Esophagus squamous epithelium (tissue), 5 donors: ENCODE results near the gene MLH1. TPM values are rescaled to one million over a fixed set of nuclear protein-coding genes. Genes with fewer than 3 reads are reported as not detected.

Experiments
- DNase-seq: peaks from one replicate; lab custom pipeline; 2025; lab: John Stamatoyannopoulos, UW
- H3K27ac ChIP-seq, 4 donors: fragments of 200-600 bp; sonication (generic); one replicate each; pipeline ENCODE4 v1.5.1; 2016 to 2019; ENCODE audit warnings: mild to moderate bottlenecking in 1 of 4
- H3K27me3 ChIP-seq, 4 donors: fragments of 200-600 bp; sonication (generic); 1 replicate in 3 of 4; 2 replicates in 1 of 4; pipeline versions ENCODE4 v1.5.1 to v1.6.0; 2017 to 2021; ENCODE audit warnings: antibody characterized with exemption in 1 of 4
- H3K36me3 ChIP-seq, 3 donors: fragments of 200-600 bp; sonication (generic); one replicate each; pipeline ENCODE4 v1.5.1; 2016 to 2019
- H3K4me1 ChIP-seq, 3 donors: fragments of 200-600 bp; sonication (generic); one replicate each; pipeline ENCODE4 v1.5.1; 2017 to 2019
- H3K4me3 ChIP-seq, 4 donors: fragments of 200-600 bp; sonication (generic); 1 replicate in 3 of 4; 2 replicates in 1 of 4; pipeline ENCODE4 v1.5.1; 2016 to 2019; ENCODE audit warnings: mild to moderate bottlenecking in 2 of 4, moderate library complexity in 1 of 4
- H3K9me3 ChIP-seq, 3 donors: fragments of 200-600 bp; sonication (generic); one replicate each; pipeline ENCODE4 v1.5.1; 2016 to 2019
- CTCF ChIP-seq, 6 experiments: fragments of 450-650 bp in 4 of 6; fragments of 200-600 bp in 2 of 6; sonication (generic) in 2 of 6; IDR thresholded peaks; one replicate each; pipeline ENCODE4 v1.5.1; 2016 to 2019; ENCODE audit warnings: antibody characterized with exemption in 6 of 6, mild to moderate bottlenecking in 4 of 6, moderate library complexity in 4 of 6
- POLR2A ChIP-seq, 4 donors: fragments of 450-650 bp; IDR thresholded peaks; one replicate each; pipeline ENCODE4 v1.6.1; 2017; ENCODE audit warnings: antibody characterized with exemption in 4 of 4, mild to moderate bottlenecking in 4 of 4, moderate library complexity in 3 of 4
- WGBS, 2 donors: methylation state at CpG; one replicate each; pipeline ENCODE4 v1.1.5; 2018; 5-methylcytosine and 5-hydroxymethylcytosine counted together
- intact Hi-C: fragments of 100-400 bp; cut with DNase I; formaldehyde crosslinking; loops from one replicate; pipeline ENCODE4 v1.15.0; 2022
- total RNA-seq, 4 donors: library from RNA; depleted of rRNA; stranded (reverse); fragments of >200 nt; gene quantifications; one replicate each; pipeline ENCODE4 v1.1.0, GENCODE V29; 2016
- donor health status: DM: yes; HTN: yes; CAD: no.

MLH1 gene
- total RNA-seq, 4 donors from 2014 or later, result 15.7 to 33.4 (median 26.1) TPM

DNA sequence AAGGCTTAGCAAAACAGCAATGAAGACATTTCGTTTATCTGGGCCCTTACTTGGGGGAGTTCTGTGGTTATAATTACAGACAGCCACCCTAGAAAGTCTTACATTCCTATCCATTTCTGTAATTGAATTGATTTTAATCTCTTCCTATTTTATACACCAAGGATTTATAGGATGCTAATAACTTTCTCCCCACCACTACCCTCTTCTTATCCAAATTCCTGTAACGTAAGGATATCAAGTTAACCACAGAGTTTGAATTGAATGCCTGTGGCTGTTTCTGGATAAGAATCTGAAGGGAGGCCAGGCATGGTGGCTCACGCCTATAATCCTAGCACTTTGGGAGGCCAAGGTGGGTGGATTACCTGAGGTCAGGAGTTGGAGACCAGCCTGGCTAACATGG is 78.6 kb downstream of the MLH1 start:
- WGBS, 2 donors, result 81 to 83% methylated on average over 3 of the region's 3 CpGs
- H3K36me3 ChIP-seq, result peaks cover 0 to 90% (median 3%) of the 10 kb centered on the region in 3 donors
- intact Hi-C loops, result no loop called here
- no peak overlapping the region for H3K27ac ChIP-seq
- H3K4me3 ChIP-seq, result no peak overlapping the region
- no peaks in the 10 kb centered on the region for H3K27me3 ChIP-seq
- peaks cover 0 to 7% (median 3%) of the 10 kb centered on the region in 3 donors for H3K4me1 ChIP-seq
- TF ChIP-seq CTCF (IDR thresholded peaks at IDR 0.05) (no peak), POLR2A (IDR thresholded peaks at IDR 0.05) (no peak)
- no peaks in the 10 kb centered on the region for H3K9me3 ChIP-seq
- DNase-seq, result no peak

DNA sequence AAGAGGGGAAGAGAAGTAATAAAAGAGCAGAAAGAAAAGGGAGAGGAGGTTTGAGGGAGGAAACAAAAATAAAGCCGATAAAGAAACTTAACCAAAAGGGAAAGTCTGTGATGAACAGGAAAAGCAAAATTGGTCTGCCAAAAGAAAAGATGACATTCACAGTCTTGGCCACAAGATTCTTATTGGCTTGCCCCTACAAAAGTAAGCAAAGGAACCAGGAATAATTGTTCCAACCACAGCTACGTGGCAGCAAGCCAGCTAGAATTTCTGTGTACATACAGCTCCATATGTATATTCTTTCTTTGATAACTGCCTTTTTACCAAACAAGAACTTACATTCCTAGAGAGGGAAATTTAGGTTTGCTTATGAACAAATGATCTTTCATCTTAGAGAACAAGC is 79.6 kb downstream of the MLH1 start:
- no peak for DNase-seq
- no peaks in the 10 kb centered on the region for H3K27me3 ChIP-seq
- no peaks in the 10 kb centered on the region for H3K9me3 ChIP-seq
- H3K4me3 ChIP-seq, result no peak overlapping the region
- peaks cover 0 to 92% (median 3%) of the 10 kb centered on the region in 3 donors for H3K36me3 ChIP-seq
- 7 to 20% methylated on average over 2 of the region's 2 CpGs for WGBS, 2 donors
- TF ChIP-seq POLR2A (IDR thresholded peaks at IDR 0.05), result no peak
- no peak for TF ChIP-seq CTCF (IDR thresholded peaks at IDR 0.05)
- H3K4me1 ChIP-seq, result peaks cover 0 to 7% (median 3%) of the 10 kb centered on the region in 3 donors
- peak overlapping the region in 1 of 4 donors; percentile 6 for H3K27ac ChIP-seq
- intact Hi-C loops, result no loop called here

DNA sequence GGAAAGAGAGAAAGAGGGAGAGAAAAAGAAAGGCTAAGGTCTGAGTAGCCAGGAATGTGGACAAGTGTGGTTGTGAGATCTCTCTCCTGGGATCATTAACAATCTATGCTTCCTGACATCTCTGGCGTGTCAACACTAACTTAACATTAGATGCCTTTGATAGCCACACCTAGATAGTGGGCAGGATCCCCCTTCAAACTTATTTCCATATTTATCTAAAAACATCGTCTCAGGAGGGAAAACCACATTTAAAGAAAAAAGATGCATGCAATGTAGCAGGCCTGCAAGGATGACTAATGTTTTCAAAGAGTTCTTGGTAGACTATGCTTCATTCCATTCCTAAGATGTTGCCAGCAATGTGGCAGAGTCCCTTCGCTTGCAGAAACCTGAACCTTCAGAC is 80.9 kb downstream of the MLH1 start:
- Histone ChIP-seq H3K9me3 (no peaks in the 10 kb centered on the region), H3K4me1 (peaks cover 0 to 7% (median 3%) of the 10 kb centered on the region in 3 donors), H3K27ac (no peak overlapping the region), H3K36me3 (peaks cover 0 to 92% (median 3%) of the 10 kb centered on the region in 3 donors), H3K4me3 (no peak overlapping the region), H3K27me3 (no peaks in the 10 kb centered on the region)
- no peak for DNase-seq
- TF ChIP-seq CTCF (IDR thresholded peaks at IDR 0.05) (no peak), POLR2A (IDR thresholded peaks at IDR 0.05) (no peak)
- WGBS, 2 donors, result 60 to 65% methylated on average over 3 of the region's 3 CpGs
- intact Hi-C loops, result no loop called here

DNA sequence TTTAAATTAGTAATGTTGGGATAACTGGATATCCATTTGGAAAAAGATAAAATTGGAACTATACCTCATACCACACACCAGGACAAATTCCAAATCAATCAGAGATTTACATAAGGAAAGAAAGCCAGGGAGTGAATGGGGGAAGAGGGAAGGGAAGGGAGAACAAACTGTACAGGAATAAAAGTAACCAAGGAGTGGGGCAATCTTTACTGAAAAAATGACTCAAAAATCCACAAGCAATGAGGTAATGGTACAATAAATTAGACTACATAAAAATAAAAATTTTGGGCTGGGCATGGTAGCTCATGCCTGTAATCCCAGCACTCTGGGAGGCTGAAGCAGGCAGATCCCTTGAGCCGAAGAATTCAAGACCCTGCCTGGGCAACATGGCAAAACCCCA is 82.6 kb downstream of the MLH1 start:
- intact Hi-C loops, result no loop called here
- no peaks in the 10 kb centered on the region for H3K27me3 ChIP-seq
- H3K4me3 ChIP-seq, result no peak overlapping the region
- H3K27ac ChIP-seq, result no peak overlapping the region
- no peak for DNase-seq
- 100% methylated on average over 1 of the region's 1 CpG for WGBS, 2 donors
- no peaks in the 10 kb centered on the region for H3K9me3 ChIP-seq
- H3K4me1 ChIP-seq, result peaks cover 0 to 7% (median 3%) of the 10 kb centered on the region in 3 donors
- H3K36me3 ChIP-seq, result peaks cover 0 to 95% (median 3%) of the 10 kb centered on the region in 3 donors
- TF ChIP-seq POLR2A (IDR thresholded peaks at IDR 0.05), result no peak
- TF ChIP-seq CTCF (IDR thresholded peaks at IDR 0.05), result no peak

GRCh38 chr3:37082317-37082716 is 89.0 kb downstream of the MLH1 start:
- TF ChIP-seq CTCF (IDR thresholded peaks at IDR 0.05), result no peak
- TF ChIP-seq POLR2A (IDR thresholded peaks at IDR 0.05), result no peak
- Histone ChIP-seq H3K4me1 (peaks cover 0 to 7% (median 0%) of the 10 kb centered on the region in 3 donors), H3K36me3 (peaks cover 0 to 86% (median 0%) of the 10 kb centered on the region in 3 donors), H3K27ac (no peak overlapping the region), H3K4me3 (no peak overlapping the region), H3K27me3 (no peaks in the 10 kb centered on the region), H3K9me3 (no peaks in the 10 kb centered on the region)
- no peak for DNase-seq
- WGBS, 2 donors, result 86 to 87% methylated on average over 3 of the region's 3 CpGs
- intact Hi-C loops, result no loop called here
